HG03064 (cell line): ENCODE measurements around the gene MAPK10.

Source experiments
- ATAC-seq: cut with Tn5 transposase; IDR thresholded peaks from one replicate; pipeline ENCODE4 v1.9.1; 2021; ENCODE audit warnings: low read depth; ENCODE audit not compliant: unreplicated experiment

MAPK10 gene

GRCh38 chr4:86359944-86360478 is at the start of gene MAPK10:
Gene MAPK10 (minus strand): TSS chr4:86360053.
- peak; percentile 98 for ATAC-seq

GRCh38 chr4:86403575-86403974 is 43.7 kb upstream of the MAPK10 start:
- ATAC-seq: no peak

GRCh38 chr4:86401826-86402225 is 42.0 kb upstream of the MAPK10 start:
- no peak for ATAC-seq

GRCh38 chr4:86400216-86400615 is 40.4 kb upstream of the MAPK10 start:
- no peak for ATAC-seq

- ATAC-seq: no peak
Observed at GRCh38 chr4:86398187-86398586, 38.3 kb upstream of the MAPK10 start.

GRCh38 chr4:86393749-86394148 is 33.9 kb upstream of the MAPK10 start:
- no peak for ATAC-seq

- ATAC-seq: no peak
Observed at GRCh38 chr4:86389664-86390063, 29.8 kb upstream of the MAPK10 start.

GRCh38 chr4:86388252-86388651 is 28.4 kb upstream of the MAPK10 start:
- no peak for ATAC-seq

GRCh38 chr4:86386817-86387415 is 27.1 kb upstream of the MAPK10 start:
- no peak for ATAC-seq

GRCh38 chr4:86386201-86386600 is 26.3 kb upstream of the MAPK10 start:
- ATAC-seq: no peak

GRCh38 chr4:86381431-86381830 is 21.6 kb upstream of the MAPK10 start:
- no peak for ATAC-seq

- no peak for ATAC-seq
Observed at GRCh38 chr4:86380181-86380724, 20.4 kb upstream of the MAPK10 start.

GRCh38 chr4:86376850-86377249 is 17.0 kb upstream of the MAPK10 start:
- ATAC-seq: no peak

GRCh38 chr4:86368433-86368832 is 8.6 kb upstream of the MAPK10 start:
- ATAC-seq: no peak

- no peak for ATAC-seq
Observed at GRCh38 chr4:86367577-86367976, 7.7 kb upstream of the MAPK10 start.

GRCh38 chr4:86366920-86367319 is 7.1 kb upstream of the MAPK10 start:
- ATAC-seq: no peak

GRCh38 chr4:86362510-86362909 is 2.7 kb upstream of the MAPK10 start:
- ATAC-seq: no peak

GRCh38 chr4:86358257-86358656 is 1.6 kb downstream of the MAPK10 start:
- ATAC-seq: no peak

GRCh38 chr4:86357608-86358007 is 2.2 kb downstream of the MAPK10 start:
- ATAC-seq: no peak

- no peak for ATAC-seq
Observed at GRCh38 chr4:86356425-86357210, 3.2 kb downstream of the MAPK10 start.

- ATAC-seq: no peak
Observed at GRCh38 chr4:86354390-86354789, 5.5 kb downstream of the MAPK10 start.

GRCh38 chr4:86346320-86346719 is 13.5 kb downstream of the MAPK10 start:
- no peak for ATAC-seq
